HepG2 (cell line): ENCODE data around the gene ARL4D.

Source experiments
- BHLHE40 ChIP-seq: IDR thresholded peaks from 2 replicates; pipeline ENCODE4 v1.6.1; 2011; ENCODE audit warnings: low read length, improper control_type of control experiment
- CAMTA2 ChIP-seq: sonication (generic); formaldehyde crosslinking; IDR thresholded peaks from 2 replicates; pipeline ENCODE4 v1.4.0; 2020; ENCODE audit warnings: mild to moderate bottlenecking, missing genetic modification reagents, borderline replicate concordance
- GZF1 ChIP-seq: sonication (generic); formaldehyde crosslinking; IDR thresholded peaks from 2 replicates; pipeline ENCODE4 v1.5.1; 2020; ENCODE audit warnings: mild to moderate bottlenecking, missing genetic modification reagents
- NFE2L2 ChIP-seq: fragments of 150-350 bp; IDR thresholded peaks from 2 replicates; pipeline ENCODE4 v1.6.1; 2014; ENCODE audit warnings: low read length
- ZBTB26 ChIP-seq: IDR thresholded peaks from 2 replicates; pipeline ENCODE4 v1.6.1; 2016; ENCODE audit warnings: missing compliant biosample characterization, missing genetic modification reagents, borderline replicate concordance
- ZNF230 ChIP-seq: sonication (generic); formaldehyde crosslinking; IDR thresholded peaks from 2 replicates; pipeline ENCODE4 v1.4.0; 2020; ENCODE audit warnings: mild to moderate bottlenecking, missing genetic modification reagents
- ZNF660 ChIP-seq: sonication (generic); formaldehyde crosslinking; IDR thresholded peaks from 2 replicates; pipeline ENCODE4 v1.5.1; 2020; ENCODE audit warnings: mild to moderate bottlenecking, low read depth, missing genetic modification reagents, borderline replicate concordance
- TF ChIP-seq, protein P1 (sequence below): sonication (generic); formaldehyde crosslinking; IDR thresholded peaks from 2 replicates; pipeline ENCODE4 v1.4.0; 2020; ENCODE audit warnings: missing genetic modification reagents, borderline replicate concordance
- TF ChIP-seq, protein P2 (sequence below): sonication (generic); formaldehyde crosslinking; IDR thresholded peaks from 2 replicates; pipeline ENCODE4 v1.4.0; 2020; ENCODE audit warnings: mild to moderate bottlenecking, missing genetic modification reagents, borderline replicate concordance

DNA sequence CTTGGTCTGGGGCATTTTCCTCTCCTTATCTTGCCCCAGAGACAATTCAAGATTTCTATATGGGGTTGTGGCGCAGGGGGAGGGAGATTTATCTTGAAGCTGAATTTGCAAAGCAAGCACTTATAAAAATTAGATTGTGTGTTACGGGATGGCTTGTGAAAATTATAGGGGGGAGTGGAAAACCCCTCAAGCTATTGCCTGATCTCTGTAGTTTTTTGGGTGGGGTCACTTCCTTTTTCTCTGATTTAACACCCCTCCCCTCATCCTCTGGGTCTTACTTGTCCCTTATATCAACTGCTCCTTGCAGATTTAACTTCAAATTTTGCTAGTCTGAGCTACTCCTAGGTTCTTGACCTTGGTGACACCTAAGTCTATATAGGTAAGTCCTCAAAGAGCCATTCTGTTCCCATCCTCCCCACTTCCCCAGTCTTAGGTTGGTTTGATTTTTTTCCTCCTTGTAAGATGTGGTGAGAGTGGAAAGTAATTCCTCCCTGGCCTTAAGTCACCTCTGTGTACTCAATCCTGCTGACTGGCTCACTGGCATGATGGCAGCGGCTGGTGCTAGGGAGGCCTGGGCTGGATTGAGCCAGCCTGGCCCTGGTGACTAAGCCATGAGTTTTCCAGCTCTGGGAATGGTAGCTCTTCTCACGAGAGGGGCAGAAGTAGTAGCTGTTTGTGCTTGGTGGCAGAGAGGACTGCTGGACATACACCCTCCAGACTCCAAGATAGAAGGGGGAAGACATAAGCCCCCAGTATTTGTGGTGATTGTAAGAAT is 2.3 kb downstream of the ARL4D start:
- no peak for TF ChIP-seq GZF1 (CRISPR knock-in tag)
- TF ChIP-seq NFE2L2 = no peak
- TF ChIP-seq ZNF660 (CRISPR knock-in tag) = no peak
- no peak for TF ChIP-seq CAMTA2 (CRISPR knock-in tag)
- no peak for TF ChIP-seq ZBTB26 (CRISPR knock-in tag)
- TF ChIP-seq, protein P1, sequence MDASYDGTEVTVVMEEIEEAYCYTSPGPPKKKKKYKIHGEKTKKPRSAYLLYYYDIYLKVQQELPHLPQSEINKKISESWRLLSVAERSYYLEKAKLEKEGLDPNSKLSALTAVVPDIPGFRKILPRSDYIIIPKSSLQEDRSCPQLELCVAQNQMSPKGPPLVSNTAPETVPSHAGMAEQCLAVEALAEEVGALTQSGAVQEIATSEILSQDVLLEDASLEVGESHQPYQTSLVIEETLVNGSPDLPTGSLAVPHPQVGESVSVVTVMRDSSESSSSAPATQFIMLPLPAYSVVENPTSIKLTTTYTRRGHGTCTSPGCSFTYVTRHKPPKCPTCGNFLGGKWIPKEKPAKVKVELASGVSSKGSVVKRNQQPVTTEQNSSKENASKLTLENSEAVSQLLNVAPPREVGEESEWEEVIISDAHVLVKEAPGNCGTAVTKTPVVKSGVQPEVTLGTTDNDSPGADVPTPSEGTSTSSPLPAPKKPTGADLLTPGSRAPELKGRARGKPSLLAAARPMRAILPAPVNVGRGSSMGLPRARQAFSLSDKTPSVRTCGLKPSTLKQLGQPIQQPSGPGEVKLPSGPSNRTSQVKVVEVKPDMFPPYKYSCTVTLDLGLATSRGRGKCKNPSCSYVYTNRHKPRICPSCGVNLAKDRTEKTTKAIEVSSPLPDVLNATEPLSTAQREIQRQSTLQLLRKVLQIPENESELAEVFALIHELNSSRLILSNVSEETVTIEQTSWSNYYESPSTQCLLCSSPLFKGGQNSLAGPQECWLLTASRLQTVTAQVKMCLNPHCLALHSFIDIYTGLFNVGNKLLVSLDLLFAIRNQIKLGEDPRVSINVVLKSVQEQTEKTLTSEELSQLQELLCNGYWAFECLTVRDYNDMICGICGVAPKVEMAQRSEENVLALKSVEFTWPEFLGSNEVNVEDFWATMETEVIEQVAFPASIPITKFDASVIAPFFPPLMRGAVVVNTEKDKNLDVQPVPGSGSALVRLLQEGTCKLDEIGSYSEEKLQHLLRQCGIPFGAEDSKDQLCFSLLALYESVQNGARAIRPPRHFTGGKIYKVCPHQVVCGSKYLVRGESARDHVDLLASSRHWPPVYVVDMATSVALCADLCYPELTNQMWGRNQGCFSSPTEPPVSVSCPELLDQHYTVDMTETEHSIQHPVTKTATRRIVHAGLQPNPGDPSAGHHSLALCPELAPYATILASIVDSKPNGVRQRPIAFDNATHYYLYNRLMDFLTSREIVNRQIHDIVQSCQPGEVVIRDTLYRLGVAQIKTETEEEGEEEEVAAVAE = no peak
- no peak for TF ChIP-seq ZNF230 (CRISPR knock-in tag)
- TF ChIP-seq BHLHE40 = no peak
- TF ChIP-seq, protein P2, sequence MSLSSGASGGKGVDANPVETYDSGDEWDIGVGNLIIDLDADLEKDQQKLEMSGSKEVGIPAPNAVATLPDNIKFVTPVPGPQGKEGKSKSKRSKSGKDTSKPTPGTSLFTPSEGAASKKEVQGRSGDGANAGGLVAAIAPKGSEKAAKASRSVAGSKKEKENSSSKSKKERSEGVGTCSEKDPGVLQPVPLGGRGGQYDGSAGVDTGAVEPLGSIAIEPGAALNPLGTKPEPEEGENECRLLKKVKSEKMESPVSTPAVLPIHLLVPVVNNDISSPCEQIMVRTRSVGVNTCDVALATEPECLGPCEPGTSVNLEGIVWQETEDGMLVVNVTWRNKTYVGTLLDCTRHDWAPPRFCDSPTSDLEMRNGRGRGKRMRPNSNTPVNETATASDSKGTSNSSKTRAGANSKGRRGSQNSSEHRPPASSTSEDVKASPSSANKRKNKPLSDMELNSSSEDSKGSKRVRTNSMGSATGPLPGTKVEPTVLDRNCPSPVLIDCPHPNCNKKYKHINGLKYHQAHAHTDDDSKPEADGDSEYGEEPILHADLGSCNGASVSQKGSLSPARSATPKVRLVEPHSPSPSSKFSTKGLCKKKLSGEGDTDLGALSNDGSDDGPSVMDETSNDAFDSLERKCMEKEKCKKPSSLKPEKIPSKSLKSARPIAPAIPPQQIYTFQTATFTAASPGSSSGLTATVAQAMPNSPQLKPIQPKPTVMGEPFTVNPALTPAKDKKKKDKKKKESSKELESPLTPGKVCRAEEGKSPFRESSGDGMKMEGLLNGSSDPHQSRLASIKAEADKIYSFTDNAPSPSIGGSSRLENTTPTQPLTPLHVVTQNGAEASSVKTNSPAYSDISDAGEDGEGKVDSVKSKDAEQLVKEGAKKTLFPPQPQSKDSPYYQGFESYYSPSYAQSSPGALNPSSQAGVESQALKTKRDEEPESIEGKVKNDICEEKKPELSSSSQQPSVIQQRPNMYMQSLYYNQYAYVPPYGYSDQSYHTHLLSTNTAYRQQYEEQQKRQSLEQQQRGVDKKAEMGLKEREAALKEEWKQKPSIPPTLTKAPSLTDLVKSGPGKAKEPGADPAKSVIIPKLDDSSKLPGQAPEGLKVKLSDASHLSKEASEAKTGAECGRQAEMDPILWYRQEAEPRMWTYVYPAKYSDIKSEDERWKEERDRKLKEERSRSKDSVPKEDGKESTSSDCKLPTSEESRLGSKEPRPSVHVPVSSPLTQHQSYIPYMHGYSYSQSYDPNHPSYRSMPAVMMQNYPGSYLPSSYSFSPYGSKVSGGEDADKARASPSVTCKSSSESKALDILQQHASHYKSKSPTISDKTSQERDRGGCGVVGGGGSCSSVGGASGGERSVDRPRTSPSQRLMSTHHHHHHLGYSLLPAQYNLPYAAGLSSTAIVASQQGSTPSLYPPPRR (CRISPR knock-in tag) = no peak
